Measurements from ENCODE around the gene THEMIS. TPM values are rescaled to one million over a fixed set of nuclear protein-coding genes. Genes with fewer than 3 reads are reported as not detected.
"Not testable (repeated sequence)": the region's sequence is repeated elsewhere in the genome, so short reads cannot be mapped to it uniquely, and the experiment has no call there.

THEMIS gene
- total RNA-seq, 4 donors from 2014 or later: 0.68 to 1.8 (median 1.4) TPM

DNA sequence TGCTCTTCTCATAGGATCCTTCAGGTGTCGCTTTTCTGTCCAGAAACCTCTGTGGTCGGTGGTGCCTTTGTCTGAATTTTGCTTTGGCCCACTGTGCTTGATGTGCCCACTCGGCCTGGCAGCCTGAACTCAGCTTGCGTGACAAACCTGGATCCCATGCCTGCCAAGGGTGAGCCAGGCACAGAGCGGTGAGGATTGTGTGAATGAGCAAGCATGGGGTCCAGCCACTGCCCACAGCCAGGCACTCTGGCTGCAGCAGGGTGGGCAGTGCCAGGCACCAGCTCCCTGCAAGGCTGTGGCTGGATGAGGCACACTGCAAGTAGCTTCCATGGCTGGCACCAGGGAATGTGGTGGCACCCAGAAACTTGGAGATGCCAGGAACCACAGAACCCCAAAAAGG lies 110.3 kb downstream of the THEMIS start:
- no peak for DNase-seq
- Histone ChIP-seq H3K27me3 (no peaks in the 10 kb centered on the region), H3K36me3 (no peaks in the 10 kb centered on the region), H3K4me3 (replicated peaks in 1 of 3) (no peak overlapping the region), H3K4me1 (no peaks in the 10 kb centered on the region), H3K27ac (no peak overlapping the region), H3K9me3 (no peaks in the 10 kb centered on the region)
- intact Hi-C loops (cut with DNase I): no loop called here
- 94 to 97% methylated on average over 5 of the region's 5 CpGs for WGBS, 2 donors
- TF ChIP-seq, protein P1, sequence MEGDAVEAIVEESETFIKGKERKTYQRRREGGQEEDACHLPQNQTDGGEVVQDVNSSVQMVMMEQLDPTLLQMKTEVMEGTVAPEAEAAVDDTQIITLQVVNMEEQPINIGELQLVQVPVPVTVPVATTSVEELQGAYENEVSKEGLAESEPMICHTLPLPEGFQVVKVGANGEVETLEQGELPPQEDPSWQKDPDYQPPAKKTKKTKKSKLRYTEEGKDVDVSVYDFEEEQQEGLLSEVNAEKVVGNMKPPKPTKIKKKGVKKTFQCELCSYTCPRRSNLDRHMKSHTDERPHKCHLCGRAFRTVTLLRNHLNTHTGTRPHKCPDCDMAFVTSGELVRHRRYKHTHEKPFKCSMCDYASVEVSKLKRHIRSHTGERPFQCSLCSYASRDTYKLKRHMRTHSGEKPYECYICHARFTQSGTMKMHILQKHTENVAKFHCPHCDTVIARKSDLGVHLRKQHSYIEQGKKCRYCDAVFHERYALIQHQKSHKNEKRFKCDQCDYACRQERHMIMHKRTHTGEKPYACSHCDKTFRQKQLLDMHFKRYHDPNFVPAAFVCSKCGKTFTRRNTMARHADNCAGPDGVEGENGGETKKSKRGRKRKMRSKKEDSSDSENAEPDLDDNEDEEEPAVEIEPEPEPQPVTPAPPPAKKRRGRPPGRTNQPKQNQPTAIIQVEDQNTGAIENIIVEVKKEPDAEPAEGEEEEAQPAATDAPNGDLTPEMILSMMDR (IDR thresholded peaks at IDR 0.05): no peak
- no peak for TF ChIP-seq POLR2A (IDR thresholded peaks at IDR 0.05)

DNA sequence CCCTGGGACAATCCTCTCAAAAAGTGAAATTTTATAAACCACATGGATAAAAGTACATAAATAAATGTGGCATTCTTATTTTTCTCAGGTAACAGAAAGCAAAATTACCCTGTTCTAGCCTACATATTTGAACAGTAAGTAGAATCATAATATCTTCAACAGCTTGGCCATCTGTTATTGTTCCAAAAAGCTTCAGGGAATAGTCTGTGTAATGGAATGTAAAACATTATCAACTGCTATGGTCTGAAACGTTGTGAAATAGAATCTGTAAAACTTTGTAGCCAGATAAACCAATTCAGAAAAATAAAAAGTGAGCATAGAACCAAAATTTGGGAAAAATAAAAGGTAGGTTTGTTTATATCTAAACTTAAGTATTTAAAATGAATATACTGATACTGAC lies 114.7 kb downstream of the THEMIS start:
- Histone ChIP-seq H3K36me3 (no peaks in the 10 kb centered on the region), H3K4me1 (no peaks in the 10 kb centered on the region), H3K27me3 (no peaks in the 10 kb centered on the region), H3K4me3 (replicated peaks in 1 of 3) (no peak overlapping the region), H3K9me3 (no peaks in the 10 kb centered on the region), H3K27ac (no peak overlapping the region)
- WGBS, 2 donors: 37 to 40% methylated on average over 1 of the region's 1 CpG
- TF ChIP-seq, protein P1 (IDR thresholded peaks at IDR 0.05): no peak
- TF ChIP-seq POLR2A (IDR thresholded peaks at IDR 0.05): no peak
- DNase-seq: no peak
- intact Hi-C loops (cut with DNase I): no loop called here

DNA sequence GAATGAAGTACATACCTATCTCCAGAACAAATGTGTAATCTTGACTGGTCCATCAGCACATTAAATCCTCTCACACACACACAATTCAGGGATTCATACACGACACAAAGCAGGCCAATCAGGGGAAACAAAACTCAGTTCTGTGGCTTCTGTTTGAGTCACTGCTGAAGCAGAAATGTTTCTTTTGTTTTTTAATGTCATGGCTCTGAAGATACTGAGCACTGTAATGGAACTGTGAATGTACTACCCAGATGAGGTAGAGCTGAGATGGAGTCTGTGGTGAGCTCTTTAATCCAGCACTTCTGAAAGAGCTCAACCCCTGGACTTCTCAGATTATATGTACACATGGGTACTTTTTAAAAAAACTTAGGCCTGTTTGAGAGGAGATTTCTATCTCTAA lies 116.4 kb downstream of the THEMIS start:
- TF ChIP-seq POLR2A (IDR thresholded peaks at IDR 0.05): no peak
- H3K27ac ChIP-seq: no peak overlapping the region
- 71 to 89% methylated on average over 1 of the region's 1 CpG for WGBS, 2 donors
- no peak for DNase-seq
- intact Hi-C loops (cut with DNase I): no loop called here
- H3K36me3 ChIP-seq: no peaks in the 10 kb centered on the region
- no peaks in the 10 kb centered on the region for H3K27me3 ChIP-seq
- no peak overlapping the region for H3K4me3 ChIP-seq (replicated peaks in 1 of 3)
- H3K4me1 ChIP-seq: no peaks in the 10 kb centered on the region
- no peaks in the 10 kb centered on the region for H3K9me3 ChIP-seq

DNA sequence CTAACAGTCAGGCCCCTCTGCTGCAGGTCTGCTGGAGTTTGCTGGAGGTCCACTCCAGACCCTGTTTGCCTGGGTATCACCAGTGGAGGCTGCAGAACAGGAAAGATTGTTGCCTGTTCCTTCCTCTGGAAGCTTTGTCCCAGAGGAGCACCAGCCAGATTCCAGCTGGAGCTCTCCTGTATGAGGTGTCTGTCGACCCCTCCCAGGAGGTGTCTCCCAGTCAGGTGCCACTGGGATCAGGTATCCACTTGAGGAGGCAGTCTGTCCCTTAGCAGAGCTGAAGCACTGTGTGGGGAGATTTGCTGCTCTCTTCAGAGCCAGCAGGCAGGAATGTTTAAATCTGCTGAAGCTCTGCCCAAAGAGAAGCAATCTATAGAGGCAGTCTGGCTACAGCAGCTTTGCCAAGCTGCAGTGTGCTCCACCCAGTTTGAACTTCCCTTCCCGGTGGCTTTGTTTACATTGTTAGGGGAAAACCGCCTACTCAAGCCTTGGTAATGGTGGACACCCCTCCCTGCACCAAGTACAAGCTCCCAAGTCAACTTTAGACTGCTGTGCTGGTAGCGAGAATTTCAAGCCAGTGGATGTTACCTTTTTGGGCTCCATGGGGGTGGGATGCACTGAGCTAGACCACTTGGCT lies 119.1 kb downstream of the THEMIS start:
- intact Hi-C loops (cut with DNase I); H3K36me3 ChIP-seq; H3K27ac ChIP-seq; H3K4me3 ChIP-seq (replicated peaks in 1 of 3); H3K9me3 ChIP-seq; DNase-seq; H3K4me1 ChIP-seq; H3K27me3 ChIP-seq: not testable (repeated sequence)
- WGBS, 2 donors: 61 to 73% methylated on average over 4 of the region's 4 CpGs

DNA sequence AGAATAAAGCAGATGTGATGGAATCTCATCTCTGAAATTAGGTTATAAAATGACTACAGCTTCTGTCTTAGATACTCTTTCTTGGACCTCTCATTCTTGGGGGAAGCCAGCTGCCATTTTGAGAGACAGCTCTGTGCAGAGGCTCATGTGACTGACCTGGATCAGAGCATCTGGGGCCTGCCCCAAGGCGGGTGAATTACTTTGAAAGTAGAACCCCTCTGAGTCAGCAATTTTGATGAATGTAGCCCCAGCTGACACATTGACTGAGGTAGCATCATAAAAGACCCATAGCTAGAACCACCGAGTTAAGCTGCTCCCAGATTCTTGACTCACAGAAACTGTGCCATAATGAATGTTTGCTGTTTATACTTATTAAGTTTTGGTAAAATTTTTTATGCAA lies 124.5 kb downstream of the THEMIS start:
- H3K36me3 ChIP-seq: no peaks in the 10 kb centered on the region
- no peak overlapping the region for H3K27ac ChIP-seq
- H3K4me3 ChIP-seq (replicated peaks in 1 of 3): no peak overlapping the region
- no peaks in the 10 kb centered on the region for H3K9me3 ChIP-seq
- intact Hi-C loops (cut with DNase I): no loop called here
- H3K4me1 ChIP-seq: no peaks in the 10 kb centered on the region
- no peak for DNase-seq
- TF ChIP-seq, protein P1 (IDR thresholded peaks at IDR 0.05): no peak
- TF ChIP-seq POLR2A (IDR thresholded peaks at IDR 0.05): no peak
- no peaks in the 10 kb centered on the region for H3K27me3 ChIP-seq
- 90 to 97% methylated on average over 2 of the region's 2 CpGs for WGBS, 2 donors

DNA sequence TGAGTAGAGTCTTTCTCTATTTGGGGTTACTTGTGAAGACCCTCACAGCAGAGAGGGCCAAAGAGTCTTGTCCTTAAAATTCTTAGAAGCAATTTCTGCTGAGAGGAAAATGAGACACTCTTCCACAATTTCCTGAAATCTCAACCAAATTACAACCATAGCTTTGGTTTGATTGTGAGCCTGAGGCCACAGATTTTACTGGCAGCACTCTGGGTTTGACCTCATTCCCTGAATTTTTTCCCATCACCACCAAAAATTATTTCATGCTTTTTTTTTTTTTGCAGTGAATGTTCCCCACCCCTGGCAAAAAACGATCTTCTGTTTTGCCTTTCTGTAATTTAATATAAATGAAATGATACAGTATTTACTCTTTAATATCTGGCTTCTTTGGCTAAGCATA lies 125.5 kb downstream of the THEMIS start:
- H3K4me1 ChIP-seq: no peaks in the 10 kb centered on the region
- TF ChIP-seq, protein P1 (IDR thresholded peaks at IDR 0.05): no peak
- no peak for TF ChIP-seq POLR2A (IDR thresholded peaks at IDR 0.05)
- no peak overlapping the region for H3K4me3 ChIP-seq (replicated peaks in 1 of 3)
- H3K27me3 ChIP-seq: no peaks in the 10 kb centered on the region
- no peaks in the 10 kb centered on the region for H3K9me3 ChIP-seq
- WGBS, 2 donors: 75 to 76% methylated on average over 1 of the region's 1 CpG
- DNase-seq: no peak
- intact Hi-C loops (cut with DNase I): no loop called here
- H3K27ac ChIP-seq: no peak overlapping the region
- H3K36me3 ChIP-seq: no peaks in the 10 kb centered on the region
